Activated CD8-positive, alpha-beta T cell treated with anti-CD3 and anti-CD28 coated beads for 36 hours (primary cell): ENCODE results near the gene UQCR10. TPM values are rescaled to one million over a fixed set of nuclear protein-coding genes. Genes with fewer than 3 reads are reported as not detected.

Experiments
- ATAC-seq: fragments of 200-7000 bp; cut with Tn5 transposase; one replicate; pipeline ENCODE4 v1.10.0; 2021; ENCODE audit warnings: mild to moderate bottlenecking, moderate library complexity
- CTCF ChIA-PET: fragments of 350-600 bp; sonication (Branson Sonifier 250); formaldehyde crosslinking; loops from one replicate; lab custom pipeline; 2021; ENCODE audit warnings: antibody characterized with exemption; lab: Charles Lee
- POLR2A ChIA-PET: fragments of 350-600 bp; sonication (Branson Sonifier 250); formaldehyde crosslinking; loops from one replicate; lab custom pipeline; 2021; ENCODE audit warnings: antibody characterized with exemption; lab: Charles Lee
- DNase-seq: peaks from one replicate; pipeline ENCODE4 v3.0.0-alpha.2; 2020
- H3K27ac Mint-ChIP-seq: one replicate; pipeline ENCODE4 v1.8.0; 2021; ENCODE audit warnings: mild to moderate bottlenecking, mixed read lengths
- H3K27me3 Mint-ChIP-seq: one replicate; pipeline ENCODE4 v1.8.0; 2021; ENCODE audit warnings: mixed read lengths
- H3K36me3 Mint-ChIP-seq: one replicate; pipeline ENCODE4 v1.8.0; 2021; ENCODE audit warnings: low read depth, mixed read lengths
- H3K4me1 Mint-ChIP-seq: one replicate; pipeline ENCODE4 v1.8.0; 2021; ENCODE audit warnings: low read depth, mixed read lengths
- H3K4me3 Mint-ChIP-seq: one replicate; pipeline ENCODE4 v1.8.0; 2021; ENCODE audit warnings: mild to moderate bottlenecking, moderate library complexity, mixed read lengths
- H3K9me3 Mint-ChIP-seq: one replicate; pipeline ENCODE4 v1.8.0; 2021; ENCODE audit warnings: mixed read lengths
- CTCF ChIP-seq: fragments of 200-600 bp; IDR thresholded peaks from one replicate; pipeline ENCODE4 v1.8.0; 2022; ENCODE audit warnings: antibody characterized with exemption, mild to moderate bottlenecking
- intact Hi-C: fragments of 100-400 bp; cut with micrococcal nuclease; formaldehyde crosslinking; loops from one replicate; pipeline ENCODE4 v1.10.0; 2022
- total RNA-seq, 2 experiments: library from RNA; stranded (reverse); gene quantifications; one replicate each; pipeline ENCODE4 v1.2.3, GENCODE V29; 2021

Gene UQCR10
- total RNA-seq, 2 experiments from 2014 or later = 92.4 to 105 TPM

GRCh38 chr22:29769723-29770321 is 2.7 kb downstream of the UQCR10 start:
- CTCF ChIA-PET = no interaction called here
- no peak overlapping the region for H3K27ac Mint-ChIP-seq
- H3K27me3 Mint-ChIP-seq = no peaks in the 10 kb centered on the region
- H3K9me3 Mint-ChIP-seq = no peaks in the 10 kb centered on the region
- DNase-seq (no peak), ATAC-seq (no peak)
- POLR2A ChIA-PET = interaction anchor here (0.6 kb wide), 1 partner anchor 886 kb away, joined by 3 read pairs; no protein-coding TSS in a partner anchor
- TF ChIP-seq CTCF = no peak
- intact Hi-C loops = no loop called here
- peaks cover 34% of the 10 kb centered on the region for H3K36me3 Mint-ChIP-seq
- H3K4me1 Mint-ChIP-seq = peaks cover 24% of the 10 kb centered on the region
- peak overlapping the region; percentile 10 for H3K4me3 Mint-ChIP-seq

DNA sequence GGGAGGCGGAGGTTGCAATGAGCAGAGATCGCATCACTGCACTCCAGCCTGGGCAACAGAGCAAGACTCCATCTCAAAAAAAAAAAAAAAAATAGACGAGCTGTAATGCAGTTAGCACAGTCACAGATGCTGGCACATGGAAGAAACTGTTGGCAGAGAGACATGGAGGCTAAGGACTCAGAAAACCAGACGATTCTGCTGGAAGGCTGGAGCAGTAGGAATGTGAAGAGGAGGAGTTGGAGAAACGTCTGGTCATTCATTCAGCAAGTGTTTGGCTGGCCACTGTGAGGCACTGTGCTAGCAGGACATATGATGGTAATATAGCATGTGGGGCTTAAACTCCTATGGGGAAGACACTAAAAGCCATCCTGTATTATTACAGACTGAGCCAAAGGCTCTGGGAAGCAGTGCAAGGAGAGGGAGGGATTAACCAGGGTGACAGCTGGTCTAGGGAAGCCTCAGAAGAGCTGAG is 5.0 kb downstream of the UQCR10 start:
- H3K27ac Mint-ChIP-seq = no peak overlapping the region
- ATAC-seq (no peak), DNase-seq (no peak)
- H3K9me3 Mint-ChIP-seq = no peaks in the 10 kb centered on the region
- CTCF ChIA-PET = interaction anchor here (0.7 to 1.4 kb wide), 4 partner anchors 9 to 231 kb away, joined by 3 read pairs; no protein-coding TSS in a partner anchor
- intact Hi-C loops = no loop called here
- POLR2A ChIA-PET = no interaction called here
- no peaks in the 10 kb centered on the region for H3K27me3 Mint-ChIP-seq
- H3K4me1 Mint-ChIP-seq = peaks cover 15% of the 10 kb centered on the region
- peaks cover 34% of the 10 kb centered on the region for H3K36me3 Mint-ChIP-seq
- no peak overlapping the region for H3K4me3 Mint-ChIP-seq
- no peak for TF ChIP-seq CTCF

DNA sequence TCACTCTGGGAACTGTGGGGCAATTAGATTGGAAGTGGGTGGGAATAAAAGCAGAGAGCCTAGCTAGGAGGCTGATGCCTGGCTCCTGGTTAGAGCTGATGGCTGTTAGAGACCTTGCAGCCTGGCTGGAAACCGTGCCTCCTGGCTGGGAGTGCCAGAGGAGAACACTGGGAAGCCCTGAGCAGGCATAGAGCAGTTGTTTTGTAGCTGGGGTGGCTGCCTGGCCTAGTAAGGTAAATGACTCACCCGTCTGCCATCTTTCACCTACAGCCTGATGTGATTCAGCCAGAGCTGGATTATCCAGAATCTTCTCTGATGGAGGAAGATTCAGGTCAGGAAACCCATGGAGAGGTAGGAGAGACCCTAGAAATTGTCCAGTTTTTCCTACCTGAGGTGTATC is 6.1 kb downstream of the UQCR10 start:
- Mint-ChIP-seq H3K4me1 (peaks cover 15% of the 10 kb centered on the region), H3K27ac (no peak overlapping the region), H3K27me3 (no peaks in the 10 kb centered on the region), H3K9me3 (no peaks in the 10 kb centered on the region), H3K4me3 (no peak overlapping the region), H3K36me3 (peaks cover 26% of the 10 kb centered on the region)
- POLR2A ChIA-PET = no interaction called here
- intact Hi-C loops = no loop called here
- ATAC-seq (no peak), DNase-seq (no peak)
- CTCF ChIA-PET = interaction anchor here (1.4 kb wide), 1 partner anchor 315 kb away, joined by 4 read pairs; no protein-coding TSS in a partner anchor
- no peak for TF ChIP-seq CTCF

DNA sequence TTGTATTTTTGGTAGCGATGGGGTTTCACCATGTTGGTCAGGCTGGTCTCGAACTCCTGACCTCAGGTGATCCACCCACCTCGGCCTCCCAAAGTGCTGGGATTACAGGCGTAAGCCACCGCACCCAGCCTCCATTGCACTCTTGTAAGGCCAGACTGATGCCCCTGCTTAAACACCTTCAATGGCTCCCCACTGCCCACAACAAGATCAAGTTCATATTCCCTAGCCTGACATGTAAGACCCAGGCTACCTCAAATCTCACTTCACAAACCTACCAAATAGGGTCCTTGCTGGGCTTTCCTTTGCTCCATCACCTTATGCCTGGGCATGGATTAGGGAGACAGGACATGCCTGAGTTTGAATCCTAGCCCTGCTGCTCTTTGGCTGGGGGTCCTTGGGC is 13.1 kb downstream of the UQCR10 start:
- no peaks in the 10 kb centered on the region for H3K4me1 Mint-ChIP-seq
- ATAC-seq = no peak
- H3K4me3 Mint-ChIP-seq = no peak overlapping the region
- intact Hi-C loops = no loop called here
- no peaks in the 10 kb centered on the region for H3K9me3 Mint-ChIP-seq
- no peak for DNase-seq
- H3K27me3 Mint-ChIP-seq = no peaks in the 10 kb centered on the region
- no peak for TF ChIP-seq CTCF
- ChIA-PET POLR2A (no interaction called here), CTCF (no interaction called here)
- H3K36me3 Mint-ChIP-seq = no peaks in the 10 kb centered on the region
- no peak overlapping the region for H3K27ac Mint-ChIP-seq
